HL-60 (cell line): Measurements from ENCODE around the gene ECSCR.

Source experiments
- TF ChIP-seq, protein P1 (sequence below): IDR thresholded peaks from one replicate; pipeline ENCODE4 v1.5.1; 2011; ENCODE audit warnings: low read length, control low read depth, inconsistent platforms; ENCODE audit not compliant: insufficient read depth
- TF ChIP-seq, protein P2 (sequence below): IDR thresholded peaks from 2 replicates; pipeline ENCODE4 v1.6.1; 2012; ENCODE audit warnings: low read depth; ENCODE audit not compliant: insufficient replicate concordance

DNA sequence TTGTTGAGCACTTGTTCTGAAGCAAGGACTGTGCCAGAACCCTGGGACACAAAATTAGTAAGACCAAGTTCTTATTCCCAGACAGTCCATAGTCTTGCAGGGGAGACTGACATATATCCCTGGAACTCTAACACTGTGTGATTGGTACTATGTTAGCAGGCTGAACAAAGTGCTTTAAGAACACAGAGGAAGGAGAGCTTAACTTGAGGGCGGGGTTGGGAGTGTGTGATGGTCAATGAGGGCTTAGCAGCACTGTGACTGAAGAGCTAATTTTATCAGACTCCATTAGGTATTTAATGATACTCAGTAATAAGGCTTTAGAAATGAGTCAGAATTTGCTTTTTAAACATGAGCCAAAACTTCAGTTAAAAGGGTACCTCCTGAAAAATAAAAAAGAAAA, 43.8 kb downstream of the ECSCR start:
- TF ChIP-seq, protein P1, sequence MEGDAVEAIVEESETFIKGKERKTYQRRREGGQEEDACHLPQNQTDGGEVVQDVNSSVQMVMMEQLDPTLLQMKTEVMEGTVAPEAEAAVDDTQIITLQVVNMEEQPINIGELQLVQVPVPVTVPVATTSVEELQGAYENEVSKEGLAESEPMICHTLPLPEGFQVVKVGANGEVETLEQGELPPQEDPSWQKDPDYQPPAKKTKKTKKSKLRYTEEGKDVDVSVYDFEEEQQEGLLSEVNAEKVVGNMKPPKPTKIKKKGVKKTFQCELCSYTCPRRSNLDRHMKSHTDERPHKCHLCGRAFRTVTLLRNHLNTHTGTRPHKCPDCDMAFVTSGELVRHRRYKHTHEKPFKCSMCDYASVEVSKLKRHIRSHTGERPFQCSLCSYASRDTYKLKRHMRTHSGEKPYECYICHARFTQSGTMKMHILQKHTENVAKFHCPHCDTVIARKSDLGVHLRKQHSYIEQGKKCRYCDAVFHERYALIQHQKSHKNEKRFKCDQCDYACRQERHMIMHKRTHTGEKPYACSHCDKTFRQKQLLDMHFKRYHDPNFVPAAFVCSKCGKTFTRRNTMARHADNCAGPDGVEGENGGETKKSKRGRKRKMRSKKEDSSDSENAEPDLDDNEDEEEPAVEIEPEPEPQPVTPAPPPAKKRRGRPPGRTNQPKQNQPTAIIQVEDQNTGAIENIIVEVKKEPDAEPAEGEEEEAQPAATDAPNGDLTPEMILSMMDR, result no peak
- TF ChIP-seq, protein P2, sequence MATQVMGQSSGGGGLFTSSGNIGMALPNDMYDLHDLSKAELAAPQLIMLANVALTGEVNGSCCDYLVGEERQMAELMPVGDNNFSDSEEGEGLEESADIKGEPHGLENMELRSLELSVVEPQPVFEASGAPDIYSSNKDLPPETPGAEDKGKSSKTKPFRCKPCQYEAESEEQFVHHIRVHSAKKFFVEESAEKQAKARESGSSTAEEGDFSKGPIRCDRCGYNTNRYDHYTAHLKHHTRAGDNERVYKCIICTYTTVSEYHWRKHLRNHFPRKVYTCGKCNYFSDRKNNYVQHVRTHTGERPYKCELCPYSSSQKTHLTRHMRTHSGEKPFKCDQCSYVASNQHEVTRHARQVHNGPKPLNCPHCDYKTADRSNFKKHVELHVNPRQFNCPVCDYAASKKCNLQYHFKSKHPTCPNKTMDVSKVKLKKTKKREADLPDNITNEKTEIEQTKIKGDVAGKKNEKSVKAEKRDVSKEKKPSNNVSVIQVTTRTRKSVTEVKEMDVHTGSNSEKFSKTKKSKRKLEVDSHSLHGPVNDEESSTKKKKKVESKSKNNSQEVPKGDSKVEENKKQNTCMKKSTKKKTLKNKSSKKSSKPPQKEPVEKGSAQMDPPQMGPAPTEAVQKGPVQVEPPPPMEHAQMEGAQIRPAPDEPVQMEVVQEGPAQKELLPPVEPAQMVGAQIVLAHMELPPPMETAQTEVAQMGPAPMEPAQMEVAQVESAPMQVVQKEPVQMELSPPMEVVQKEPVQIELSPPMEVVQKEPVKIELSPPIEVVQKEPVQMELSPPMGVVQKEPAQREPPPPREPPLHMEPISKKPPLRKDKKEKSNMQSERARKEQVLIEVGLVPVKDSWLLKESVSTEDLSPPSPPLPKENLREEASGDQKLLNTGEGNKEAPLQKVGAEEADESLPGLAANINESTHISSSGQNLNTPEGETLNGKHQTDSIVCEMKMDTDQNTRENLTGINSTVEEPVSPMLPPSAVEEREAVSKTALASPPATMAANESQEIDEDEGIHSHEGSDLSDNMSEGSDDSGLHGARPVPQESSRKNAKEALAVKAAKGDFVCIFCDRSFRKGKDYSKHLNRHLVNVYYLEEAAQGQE, result no peak
